HCT116 (cell line): ENCODE results near the gene RAD51C. TPM values are rescaled to one million over a fixed set of nuclear protein-coding genes. Genes with fewer than 3 reads are reported as not detected.

Experiments
- ATAC-seq: fragments of 200-7000 bp; cut with Tn5 transposase; 2 replicates; pipeline ENCODE4 v1.9.1; 2020; ENCODE audit warnings: mild to moderate bottlenecking, moderate library complexity
- BruUV-seq: library from RNA; stranded (reverse); fragments of 400-500 nt; replicated peaks from 2 replicates; lab custom pipeline; 2021; lab: Mats Ljungman, UMichigan
- CTCF ChIA-PET: fragments of 300-600 bp; sonication (Branson Sonifier 250); formaldehyde crosslinking; loops from one replicate; lab custom pipeline; 2021; ENCODE audit warnings: antibody characterized with exemption; lab: Charles Lee
- POLR2A ChIA-PET: fragments of 300-600, 350-600 bp; sonication (Branson Sonifier 250); formaldehyde crosslinking; loops from one replicate; lab custom pipeline; 2021; ENCODE audit warnings: antibody characterized with exemption; lab: Charles Lee
- RAD21 ChIA-PET, 2 experiments: fragments of 300-600 bp; sonication (Branson Sonifier 250); formaldehyde crosslinking; loops; one replicate each; lab custom pipeline; 2023; ENCODE audit warnings: low total read pairs in 2 of 2; ENCODE audit not compliant: uncharacterized antibody in 2 of 2, unreplicated experiment in 2 of 2, low non-redundant PET in 1 of 2; lab: Charles Lee
- DNase-seq: peaks from one replicate; pipeline ENCODE4 v3.0.0-alpha.2; 2010; ENCODE audit warnings: low read depth, low spot score
- H2AFZ ChIP-seq: fragments of 200-600 bp; shearing (Covaris generic), sonication (generic); 2 replicates; pipeline ENCODE4 v1.6.1; 2017; ENCODE audit warnings: low read depth, mixed run types, mixed read lengths, antibody characterized with exemption, low read length; ENCODE audit not compliant: poor library complexity, severe bottlenecking
- H3K27ac ChIP-seq: 2 replicates; pipeline ENCODE4 v1.5.1; 2012; ENCODE audit warnings: low read depth, low read length
- H3K27me3 ChIP-seq: fragments of 200-600 bp; sonication (generic); 2 replicates; pipeline ENCODE4 v1.6.1; 2016; ENCODE audit warnings: mixed run types, low read length, mixed read lengths; ENCODE audit not compliant: insufficient read depth
- H3K36me3 ChIP-seq, 2 experiments: fragments of 200-500 bp in 1 of 2; fragments of 200-600 bp in 1 of 2; sonication (Bioruptor generic) in 1 of 2; sonication (generic) in 1 of 2; 2 replicates each; pipeline versions ENCODE4 v1.5.1 to v1.6.1; 2014 to 2016; ENCODE audit warnings: low read length in 2 of 2, inconsistent platforms in 1 of 2, mixed read lengths in 1 of 2, mixed run types in 1 of 2; ENCODE audit not compliant: insufficient read depth in 2 of 2, control insufficient read depth in 1 of 2
- H3K4me1 ChIP-seq, 2 experiments: fragments of 200-600 bp in 1 of 2; sonication (generic) in 1 of 2; 2 replicates each; pipeline versions ENCODE4 v1.5.1 to v1.6.1; 2012 to 2017; ENCODE audit warnings: low read length in 2 of 2, inconsistent platforms in 1 of 2, mild to moderate bottlenecking in 1 of 2, mixed read lengths in 1 of 2, mixed run types in 1 of 2, moderate library complexity in 1 of 2; ENCODE audit not compliant: insufficient read depth in 2 of 2, control insufficient read depth in 1 of 2
- H3K4me2 ChIP-seq: fragments of 200-600 bp; sonication (generic); 2 replicates; pipeline ENCODE4 v1.6.1; 2017; ENCODE audit warnings: mixed run types, low read length, mixed read lengths
- H3K4me3 ChIP-seq, 2 experiments: fragments of 200-600 bp in 1 of 2; sonication (generic) in 1 of 2; replicated peaks in 1 of 2; 2 replicates each; pipeline ENCODE4 v1.5.1; 2011 to 2016; ENCODE audit warnings: low read length in 2 of 2, control low read depth in 1 of 2, low read depth in 1 of 2, mild to moderate bottlenecking in 1 of 2, mixed read lengths in 1 of 2, mixed run types in 1 of 2
- H3K79me2 ChIP-seq: fragments of 200-600 bp; sonication (generic); 2 replicates; pipeline ENCODE4 v1.6.1; 2017; ENCODE audit warnings: mild to moderate bottlenecking, mixed run types, low read length, moderate library complexity, mixed read lengths; ENCODE audit not compliant: insufficient read depth
- H3K9ac ChIP-seq: fragments of 200-600 bp; sonication (generic); 2 replicates; pipeline ENCODE4 v1.6.1; 2016; ENCODE audit warnings: low read length, mixed read lengths
- H3K9me2 ChIP-seq: fragments of 200-600 bp; sonication (generic), shearing (Covaris generic); 2 replicates; pipeline ENCODE4 v1.6.1; 2017; ENCODE audit warnings: mixed run types, mild to moderate bottlenecking, moderate library complexity; ENCODE audit not compliant: insufficient read depth
- H3K9me3 ChIP-seq, 2 experiments: fragments of 200-500 bp in 1 of 2; fragments of 200-600 bp in 1 of 2; sonication (Bioruptor generic) in 1 of 2; sonication (generic) in 1 of 2; 2 replicates each; pipeline ENCODE4 v1.6.1; 2014 to 2017; ENCODE audit warnings: low read length in 2 of 2, mixed read lengths in 2 of 2, inconsistent platforms in 1 of 2, low read depth in 1 of 2, mild to moderate bottlenecking in 1 of 2, mixed run types in 1 of 2, moderate library complexity in 1 of 2; ENCODE audit not compliant: control insufficient read depth in 1 of 2, insufficient read depth in 1 of 2
- H4K20me1 ChIP-seq: fragments of 200-600 bp; sonication (generic), shearing (Covaris generic); 2 replicates; pipeline ENCODE4 v1.6.1; 2017; ENCODE audit warnings: mixed run types, mild to moderate bottlenecking, moderate library complexity; ENCODE audit not compliant: insufficient read depth
- CBX3 ChIP-seq: IDR thresholded peaks from 2 replicates; pipeline ENCODE4 v1.6.1; 2012; ENCODE audit warnings: low read depth
- CEBPB ChIP-seq: IDR thresholded peaks from 2 replicates; pipeline ENCODE4 v1.6.1; 2012; ENCODE audit warnings: low read depth
- EGR1 ChIP-seq: IDR thresholded peaks from 2 replicates; pipeline ENCODE4 v1.6.1; 2012; ENCODE audit warnings: low read depth
- ELF1 ChIP-seq: IDR thresholded peaks from 2 replicates; pipeline ENCODE4 v1.6.1; 2012; ENCODE audit warnings: low read depth, borderline replicate concordance
- EZH2 ChIP-seq: fragments of 200-600 bp; sonication (generic); IDR thresholded peaks from 2 replicates; pipeline ENCODE4 v1.6.1; 2017; ENCODE audit warnings: antibody characterized with exemption, mixed run types
- JUND ChIP-seq: IDR thresholded peaks from 2 replicates; pipeline ENCODE4 v1.6.1; 2012
- POLR2A ChIP-seq: IDR thresholded peaks from 2 replicates; pipeline ENCODE4 v1.7.0; 2011; ENCODE audit warnings: borderline replicate concordance; ENCODE audit not compliant: insufficient read depth, insufficient read length; ENCODE audit errors: extremely low read depth
- POLR2AphosphoS5 ChIP-seq: IDR thresholded peaks from 2 replicates; pipeline ENCODE4 v1.6.1; 2011; ENCODE audit warnings: mild to moderate bottlenecking, low read depth, low read length, moderate library complexity
- RAD21 ChIP-seq: IDR thresholded peaks from 2 replicates; pipeline ENCODE4 v1.6.1; 2012; ENCODE audit warnings: low read depth, mild to moderate bottlenecking
- SP1 ChIP-seq: IDR thresholded peaks from 2 replicates; pipeline ENCODE4 v1.6.1; 2012; ENCODE audit warnings: low read depth
- SRF ChIP-seq: IDR thresholded peaks from 2 replicates; pipeline ENCODE4 v1.6.1; 2012; ENCODE audit warnings: low read depth
- TCF7L2 ChIP-seq: IDR thresholded peaks from 2 replicates; pipeline ENCODE4 v1.7.0; 2011; ENCODE audit warnings: borderline replicate concordance, inconsistent platforms; ENCODE audit not compliant: insufficient read depth, insufficient read length; ENCODE audit errors: extremely low read depth
- ZNF274 ChIP-seq: fragments of 200-500 bp; sonication (Bioruptor generic); IDR thresholded peaks from 2 replicates; pipeline ENCODE4 v1.6.1; 2014; ENCODE audit warnings: mild to moderate bottlenecking, low read depth, low read length, inconsistent platforms
- intact Hi-C: fragments of 100-400 bp; cut with micrococcal nuclease; formaldehyde crosslinking; loops from 2 replicates; pipeline ENCODE4 v1.10.0; 2022
- total RNA-seq: library from RNA; stranded (reverse); gene quantifications from one replicate; pipeline ENCODE4 v1.2.1, GENCODE V29; 2021; ENCODE audit not compliant: unreplicated experiment
- TF ChIP-seq, protein P1 (sequence below): IDR thresholded peaks from 2 replicates; pipeline ENCODE4 v1.6.1; 2012
- TF ChIP-seq, protein P2 (sequence below): IDR thresholded peaks from 2 replicates; pipeline ENCODE4 v1.6.1; 2012
- TF ChIP-seq, protein P3 (sequence below): IDR thresholded peaks from 2 replicates; pipeline ENCODE4 v1.6.1; 2011; ENCODE audit warnings: mild to moderate bottlenecking, low read length, moderate library complexity; ENCODE audit not compliant: insufficient replicate concordance; ENCODE audit errors: extremely low read depth
- TF ChIP-seq, protein P4 (sequence below), 3 experiments: fragments of 200-600 bp in 1 of 3; sonication (generic) in 1 of 3; IDR thresholded peaks in 2 of 3; conservative IDR thresholded peaks in 1 of 3; 2 replicates each; pipeline ENCODE4 v1.5.1; 2012 to 2017; ENCODE audit warnings: low read depth in 2 of 3, low read length in 2 of 3, antibody characterized with exemption in 1 of 3, borderline replicate concordance in 1 of 3, control low read depth in 1 of 3, mild to moderate bottlenecking in 1 of 3, mixed read lengths in 1 of 3, mixed run types in 1 of 3, moderate library complexity in 1 of 3; ENCODE audit not compliant: insufficient read depth in 1 of 3
- TF ChIP-seq, protein P5 (sequence below): IDR thresholded peaks from 2 replicates; pipeline ENCODE4 v1.6.1; 2012; ENCODE audit warnings: low read depth

RAD51C gene
- total RNA-seq, 1 experiment from 2014 or later = 94.9 TPM

DNA sequence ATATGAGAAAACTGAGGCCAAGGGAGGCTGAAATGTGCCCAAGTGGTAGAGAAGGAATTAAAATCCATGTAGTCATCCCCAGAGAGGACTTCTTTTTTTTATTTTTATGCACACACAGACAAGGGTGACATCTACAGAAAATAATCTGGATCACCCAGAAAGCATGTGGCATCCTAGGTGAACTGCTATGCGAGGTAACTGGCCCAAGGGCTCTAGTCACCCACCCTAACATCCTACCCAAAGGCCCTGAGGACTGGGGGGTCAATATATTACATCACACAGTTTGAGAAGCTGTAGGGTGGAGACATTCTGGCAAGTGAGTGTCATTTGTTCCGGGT lies 23.8 kb upstream of the RAD51C start:
- Histone ChIP-seq H3K9me2 (no peaks in the 10 kb centered on the region), H3K36me3 (no peaks in the 10 kb centered on the region), H4K20me1 (no peaks in the 10 kb centered on the region), H3K9me3 (no peaks in the 10 kb centered on the region), H3K9ac (no peak overlapping the region), H3K27me3 (no peaks in the 10 kb centered on the region), H3K4me2 (peak overlapping the region; percentile 45), H3K4me1 (peaks cover 25 to 50% of the 10 kb centered on the region in 2 experiments; a peak in 3 of 4 replicates), H3K27ac (no peak overlapping the region), H2AFZ (peak overlapping the region; percentile 2), H3K4me3 (no peak overlapping the region), H3K79me2 (no peaks in the 10 kb centered on the region)
- TF ChIP-seq, protein P1, sequence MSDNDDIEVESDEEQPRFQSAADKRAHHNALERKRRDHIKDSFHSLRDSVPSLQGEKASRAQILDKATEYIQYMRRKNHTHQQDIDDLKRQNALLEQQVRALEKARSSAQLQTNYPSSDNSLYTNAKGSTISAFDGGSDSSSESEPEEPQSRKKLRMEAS = no peak
- TF ChIP-seq ELF1 = no peak
- TF ChIP-seq EZH2 = no peak
- no peak for TF ChIP-seq JUND
- no peak for TF ChIP-seq SP1
- TF ChIP-seq, protein P2, sequence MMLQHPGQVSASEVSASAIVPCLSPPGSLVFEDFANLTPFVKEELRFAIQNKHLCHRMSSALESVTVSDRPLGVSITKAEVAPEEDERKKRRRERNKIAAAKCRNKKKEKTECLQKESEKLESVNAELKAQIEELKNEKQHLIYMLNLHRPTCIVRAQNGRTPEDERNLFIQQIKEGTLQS = no peak
- TF ChIP-seq, protein P3, sequence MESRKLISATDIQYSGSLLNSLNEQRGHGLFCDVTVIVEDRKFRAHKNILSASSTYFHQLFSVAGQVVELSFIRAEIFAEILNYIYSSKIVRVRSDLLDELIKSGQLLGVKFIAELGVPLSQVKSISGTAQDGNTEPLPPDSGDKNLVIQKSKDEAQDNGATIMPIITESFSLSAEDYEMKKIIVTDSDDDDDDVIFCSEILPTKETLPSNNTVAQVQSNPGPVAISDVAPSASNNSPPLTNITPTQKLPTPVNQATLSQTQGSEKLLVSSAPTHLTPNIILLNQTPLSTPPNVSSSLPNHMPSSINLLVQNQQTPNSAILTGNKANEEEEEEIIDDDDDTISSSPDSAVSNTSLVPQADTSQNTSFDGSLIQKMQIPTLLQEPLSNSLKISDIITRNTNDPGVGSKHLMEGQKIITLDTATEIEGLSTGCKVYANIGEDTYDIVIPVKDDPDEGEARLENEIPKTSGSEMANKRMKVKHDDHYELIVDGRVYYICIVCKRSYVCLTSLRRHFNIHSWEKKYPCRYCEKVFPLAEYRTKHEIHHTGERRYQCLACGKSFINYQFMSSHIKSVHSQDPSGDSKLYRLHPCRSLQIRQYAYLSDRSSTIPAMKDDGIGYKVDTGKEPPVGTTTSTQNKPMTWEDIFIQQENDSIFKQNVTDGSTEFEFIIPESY = no peak
- no peak for TF ChIP-seq EGR1
- no peak for TF ChIP-seq CEBPB
- no peak; the same call in 1 of the 2 replicates for TF ChIP-seq CBX3
- TF ChIP-seq, protein P4, sequence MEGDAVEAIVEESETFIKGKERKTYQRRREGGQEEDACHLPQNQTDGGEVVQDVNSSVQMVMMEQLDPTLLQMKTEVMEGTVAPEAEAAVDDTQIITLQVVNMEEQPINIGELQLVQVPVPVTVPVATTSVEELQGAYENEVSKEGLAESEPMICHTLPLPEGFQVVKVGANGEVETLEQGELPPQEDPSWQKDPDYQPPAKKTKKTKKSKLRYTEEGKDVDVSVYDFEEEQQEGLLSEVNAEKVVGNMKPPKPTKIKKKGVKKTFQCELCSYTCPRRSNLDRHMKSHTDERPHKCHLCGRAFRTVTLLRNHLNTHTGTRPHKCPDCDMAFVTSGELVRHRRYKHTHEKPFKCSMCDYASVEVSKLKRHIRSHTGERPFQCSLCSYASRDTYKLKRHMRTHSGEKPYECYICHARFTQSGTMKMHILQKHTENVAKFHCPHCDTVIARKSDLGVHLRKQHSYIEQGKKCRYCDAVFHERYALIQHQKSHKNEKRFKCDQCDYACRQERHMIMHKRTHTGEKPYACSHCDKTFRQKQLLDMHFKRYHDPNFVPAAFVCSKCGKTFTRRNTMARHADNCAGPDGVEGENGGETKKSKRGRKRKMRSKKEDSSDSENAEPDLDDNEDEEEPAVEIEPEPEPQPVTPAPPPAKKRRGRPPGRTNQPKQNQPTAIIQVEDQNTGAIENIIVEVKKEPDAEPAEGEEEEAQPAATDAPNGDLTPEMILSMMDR (IDR thresholded peaks at IDR 0.05 in 2 of 3, conservative IDR thresholded peaks at IDR 0.05 in 1 of 3; ENCODE audit: borderline replicate concordance in 1 of 3, insufficient read depth in 1 of 3, low read depth in 2 of 3, low read length in 2 of 3) = no peak
- TF ChIP-seq, protein P5, sequence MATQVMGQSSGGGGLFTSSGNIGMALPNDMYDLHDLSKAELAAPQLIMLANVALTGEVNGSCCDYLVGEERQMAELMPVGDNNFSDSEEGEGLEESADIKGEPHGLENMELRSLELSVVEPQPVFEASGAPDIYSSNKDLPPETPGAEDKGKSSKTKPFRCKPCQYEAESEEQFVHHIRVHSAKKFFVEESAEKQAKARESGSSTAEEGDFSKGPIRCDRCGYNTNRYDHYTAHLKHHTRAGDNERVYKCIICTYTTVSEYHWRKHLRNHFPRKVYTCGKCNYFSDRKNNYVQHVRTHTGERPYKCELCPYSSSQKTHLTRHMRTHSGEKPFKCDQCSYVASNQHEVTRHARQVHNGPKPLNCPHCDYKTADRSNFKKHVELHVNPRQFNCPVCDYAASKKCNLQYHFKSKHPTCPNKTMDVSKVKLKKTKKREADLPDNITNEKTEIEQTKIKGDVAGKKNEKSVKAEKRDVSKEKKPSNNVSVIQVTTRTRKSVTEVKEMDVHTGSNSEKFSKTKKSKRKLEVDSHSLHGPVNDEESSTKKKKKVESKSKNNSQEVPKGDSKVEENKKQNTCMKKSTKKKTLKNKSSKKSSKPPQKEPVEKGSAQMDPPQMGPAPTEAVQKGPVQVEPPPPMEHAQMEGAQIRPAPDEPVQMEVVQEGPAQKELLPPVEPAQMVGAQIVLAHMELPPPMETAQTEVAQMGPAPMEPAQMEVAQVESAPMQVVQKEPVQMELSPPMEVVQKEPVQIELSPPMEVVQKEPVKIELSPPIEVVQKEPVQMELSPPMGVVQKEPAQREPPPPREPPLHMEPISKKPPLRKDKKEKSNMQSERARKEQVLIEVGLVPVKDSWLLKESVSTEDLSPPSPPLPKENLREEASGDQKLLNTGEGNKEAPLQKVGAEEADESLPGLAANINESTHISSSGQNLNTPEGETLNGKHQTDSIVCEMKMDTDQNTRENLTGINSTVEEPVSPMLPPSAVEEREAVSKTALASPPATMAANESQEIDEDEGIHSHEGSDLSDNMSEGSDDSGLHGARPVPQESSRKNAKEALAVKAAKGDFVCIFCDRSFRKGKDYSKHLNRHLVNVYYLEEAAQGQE = no peak
- TF ChIP-seq POLR2A = no peak
- no peak for TF ChIP-seq SRF
- no peak for TF ChIP-seq RAD21
- no peak for TF ChIP-seq TCF7L2
- TF ChIP-seq ZNF274 = no peak
- no peak for TF ChIP-seq POLR2AphosphoS5
- ATAC-seq (no peak), DNase-seq (no peak)
- POLR2A ChIA-PET = interaction anchor here (0.6 to 9.9 kb wide), 4 partner anchors 10 to 149 kb away, joined by 4 to 162 read pairs (median 32); no protein-coding TSS in a partner anchor
- RAD21 ChIA-PET = no interaction called here
- CTCF ChIA-PET = no interaction called here
- intact Hi-C loops = no loop called here
- no TSS peak for BruUV-seq
